HG02870 (cell line): Measurements from ENCODE around the gene SP5.
"Not testable (repeated sequence)": the region's sequence is repeated elsewhere in the genome, so short reads cannot be mapped to it uniquely, and the experiment has no call there.

Experiments used
- ATAC-seq: cut with Tn5 transposase; IDR thresholded peaks from one replicate; pipeline ENCODE4 v1.9.1; 2021; ENCODE audit warnings: mild to moderate bottlenecking, moderate library complexity; ENCODE audit not compliant: unreplicated experiment

The SP5 gene

GRCh38 chr2:170737406-170737805 lies 22.3 kb downstream of the SP5 start:
- ATAC-seq, result no peak

GRCh38 chr2:170737821-170738220 lies 22.7 kb downstream of the SP5 start:
- ATAC-seq, result no peak

- no peak for ATAC-seq
Observed at GRCh38 chr2:170739048-170739447, 23.9 kb downstream of the SP5 start.

GRCh38 chr2:170739507-170740046 lies 24.4 kb downstream of the SP5 start:
- no peak for ATAC-seq

GRCh38 chr2:170740660-170741059 lies 25.5 kb downstream of the SP5 start:
- ATAC-seq, result no peak

GRCh38 chr2:170742000-170742399 lies 26.9 kb downstream of the SP5 start:
- ATAC-seq, result no peak

- ATAC-seq, result no peak
Observed at GRCh38 chr2:170742896-170743529, 27.9 kb downstream of the SP5 start.

- ATAC-seq, result no peak
Observed at GRCh38 chr2:170743530-170744239, 28.5 kb downstream of the SP5 start.

- no peak for ATAC-seq
Observed at GRCh38 chr2:170744248-170745002, 29.3 kb downstream of the SP5 start.

GRCh38 chr2:170745305-170745704 lies 30.2 kb downstream of the SP5 start:
- no peak for ATAC-seq

- ATAC-seq, result no peak
Observed at GRCh38 chr2:170747921-170748320, 32.8 kb downstream of the SP5 start.

GRCh38 chr2:170751555-170751954 lies 36.4 kb downstream of the SP5 start:
- not testable (repeated sequence) for ATAC-seq

GRCh38 chr2:170761572-170761971 lies 46.4 kb downstream of the SP5 start:
- no peak for ATAC-seq

- no peak for ATAC-seq
Observed at GRCh38 chr2:170762760-170763159, 47.6 kb downstream of the SP5 start.

GRCh38 chr2:170763232-170763631 lies 48.1 kb downstream of the SP5 start:
- no peak for ATAC-seq

- no peak for ATAC-seq
Observed at GRCh38 chr2:170764880-170765261, 49.7 kb downstream of the SP5 start.

- ATAC-seq, result no peak
Observed at GRCh38 chr2:170766693-170767092, 51.6 kb downstream of the SP5 start.
